K562 (cell line): Measurements from ENCODE around the gene RNASE3. TPM values are rescaled to one million over a fixed set of nuclear protein-coding genes. Genes with fewer than 3 reads are reported as not detected.

Experiments
- ATAC-seq: fragments of 200-7000 bp; cut with Tn5 transposase; 3 replicates; pipeline ENCODE4 v1.9.1; 2020; ENCODE audit warnings: moderate library complexity
- BruUV-seq: library from RNA; stranded (reverse); fragments of 400-500 nt; replicated peaks from 2 replicates; lab custom pipeline; 2021; lab: Mats Ljungman, UMichigan
- CTCF ChIA-PET: fragments of 300-600 bp; formaldehyde crosslinking; extraction: SDS; loops from one replicate; lab custom pipeline; 2021; ENCODE audit warnings: low intra/inter-chr PET ratio; lab: Yijun Ruan, JAX
- POLR2A ChIA-PET: fragments of 300-600, 350-650 bp; sonication (Branson Sonifier 250); formaldehyde crosslinking; extraction: SDS; loops from one replicate; lab custom pipeline; 2021; ENCODE audit warnings: antibody characterized with exemption, inconsistent platforms; lab: Yijun Ruan, JAX
- DNase-seq, 4 experiments: peaks; one replicate each; pipeline versions ENCODE4 v3.0.0 to v3.0.0-alpha.2; 2011 to 2018; ENCODE audit warnings: low spot score in 3 of 4, mixed read lengths in 3 of 4; ENCODE audit errors: extremely low read depth in 1 of 4
- FAIRE-seq: peaks from 2 replicates; lab custom pipeline; 2011; peaks lifted over from hg19 to GRCh38; lab: Jason Lieb, UNC
- H2AFZ ChIP-seq: 2 replicates; pipeline ENCODE4 v1.6.0; 2011; ENCODE audit warnings: low read depth, low read length, control low read depth, inconsistent platforms
- H3K27ac ChIP-seq: fragments of 200-600 bp; 3 replicates; pipeline ENCODE4 v1.8.0; 2011; ENCODE audit warnings: low read depth, mild to moderate bottlenecking, control low read depth, inconsistent platforms, low read length, moderate library complexity, mixed read lengths; ENCODE audit errors: extremely low read depth
- H3K27me3 ChIP-seq, 2 experiments: fragments of 300-600 bp in 1 of 2; 2 replicates in 1 of 2; 3 replicates in 1 of 2; pipeline versions ENCODE4 v1.6.0 to v1.8.0; 2011; ENCODE audit warnings: inconsistent platforms in 2 of 2, low read length in 2 of 2, mild to moderate bottlenecking in 1 of 2, mixed read lengths in 1 of 2, moderate library complexity in 1 of 2; ENCODE audit not compliant: control insufficient read depth in 2 of 2, insufficient read depth in 2 of 2
- H3K36me3 ChIP-seq: fragments of 300-600 bp; 3 replicates; pipeline ENCODE4 v1.8.0; 2011; ENCODE audit warnings: mild to moderate bottlenecking, low read length, inconsistent platforms; ENCODE audit not compliant: control insufficient read depth, insufficient read depth
- H3K4me1 ChIP-seq, 2 experiments: fragments of 200-600 bp in 1 of 2; replicated peaks in 1 of 2; 2 replicates in 1 of 2; 3 replicates in 1 of 2; pipeline versions ENCODE4 v1.5.1 to v1.8.0; 2011; ENCODE audit warnings: inconsistent platforms in 2 of 2, low read length in 2 of 2, mild to moderate bottlenecking in 1 of 2, mixed read lengths in 1 of 2, moderate library complexity in 1 of 2; ENCODE audit not compliant: control insufficient read depth in 2 of 2, insufficient read depth in 2 of 2
- H3K4me2 ChIP-seq: 2 replicates; pipeline ENCODE4 v1.6.1; 2011; ENCODE audit warnings: low read length, control low read depth, inconsistent platforms, mixed read lengths; ENCODE audit not compliant: insufficient read depth
- H3K4me3 ChIP-seq: fragments of 200-600 bp; sonication (generic), shearing (Covaris generic); 2 replicates; pipeline ENCODE4 v1.5.1; 2016; ENCODE audit warnings: control low read depth, inconsistent platforms
- H3K79me2 ChIP-seq: fragments of 200-600 bp; 3 replicates; pipeline ENCODE4 v1.8.0; 2011; ENCODE audit warnings: low read length, inconsistent platforms; ENCODE audit not compliant: control insufficient read depth, insufficient read depth
- H3K9ac ChIP-seq, 2 experiments: 2 replicates each; pipeline versions ENCODE4 v1.6.0 to v1.6.1; 2011; ENCODE audit warnings: low read depth in 2 of 2, low read length in 2 of 2, control low read depth in 1 of 2, inconsistent platforms in 1 of 2, mild to moderate bottlenecking in 1 of 2, mixed read lengths in 1 of 2; ENCODE audit not compliant: insufficient read depth in 1 of 2
- H3K9me1 ChIP-seq: one replicate; pipeline ENCODE4 v1.6.0; 2011; ENCODE audit warnings: inconsistent platforms, mild to moderate bottlenecking, low read length, moderate library complexity; ENCODE audit not compliant: control insufficient read depth, insufficient read depth
- H3K9me3 ChIP-seq: replicated peaks from 2 replicates; pipeline ENCODE4 v1.5.1; 2011; ENCODE audit warnings: low read depth, low read length, inconsistent platforms; ENCODE audit not compliant: control insufficient read depth, insufficient read depth
- H4K20me1 ChIP-seq: replicated peaks from 2 replicates; pipeline ENCODE4 v1.6.1; 2011; ENCODE audit warnings: low read length, inconsistent platforms, mixed read lengths; ENCODE audit not compliant: control insufficient read depth, insufficient read depth
- ASH1L ChIP-seq: fragments of 450-650 bp; IDR thresholded peaks from 2 replicates; pipeline ENCODE4 v1.6.1; 2018; ENCODE audit warnings: borderline replicate concordance, mild to moderate bottlenecking, low read depth; ENCODE audit not compliant: partially characterized antibody
- CEBPB ChIP-seq: fragments of 450-650 bp; IDR thresholded peaks from 2 replicates; pipeline ENCODE4 v1.6.1; 2016; ENCODE audit warnings: missing genetic modification characterization, missing compliant biosample characterization
- DMBX1 ChIP-seq: fragments of 250-450 bp; sonication (Bioruptor Pico); IDR thresholded peaks from 2 replicates; pipeline ENCODE4 v1.8.0; 2022; ENCODE audit warnings: inconsistent platforms, mild to moderate bottlenecking, moderate library complexity, borderline replicate concordance
- ELF4 ChIP-seq: fragments of 450-650 bp; formaldehyde crosslinking; IDR thresholded peaks from 2 replicates; pipeline ENCODE4 v1.4.0; 2022; ENCODE audit warnings: missing genetic modification characterization
- GATAD2A ChIP-seq: fragments of 450-650 bp; IDR thresholded peaks from 2 replicates; pipeline ENCODE4 v1.6.1; 2017
- MAFF ChIP-seq: IDR thresholded peaks from 2 replicates; pipeline ENCODE4 v1.6.1; 2012; ENCODE audit warnings: low read length, improper control_type of control experiment
- MAFG ChIP-seq: fragments of 450-650 bp; conservative IDR thresholded peaks from 2 replicates; pipeline ENCODE4 v1.6.1; 2016; ENCODE audit warnings: missing genetic modification characterization, missing compliant biosample characterization
- MAFK ChIP-seq: IDR thresholded peaks from 2 replicates; pipeline ENCODE4 v1.6.1; 2011; ENCODE audit warnings: low read length, improper control_type of control experiment
- NRF1 ChIP-seq, 2 experiments: fragments of 450-650 bp; IDR thresholded peaks in 1 of 2; conservative IDR thresholded peaks in 1 of 2; 2 replicates each; pipeline ENCODE4 v1.6.1; 2014; ENCODE audit warnings: mild to moderate bottlenecking in 2 of 2
- PCBP2 ChIP-seq: fragments of 200-400 bp; formaldehyde crosslinking; IDR thresholded peaks from 2 replicates; pipeline ENCODE4 v1.6.1; 2018; ENCODE audit warnings: low read length, low read depth, mild to moderate bottlenecking, moderate library complexity; ENCODE audit not compliant: poor library complexity, severe bottlenecking
- RCOR1 ChIP-seq, 2 experiments: IDR thresholded peaks; 2 replicates each; pipeline ENCODE4 v1.6.1; 2012; ENCODE audit warnings: low read depth in 2 of 2, low read length in 2 of 2, borderline replicate concordance in 1 of 2, improper control_type of control experiment in 1 of 2
- RNF2 ChIP-seq: sonication (generic); IDR thresholded peaks from 2 replicates; pipeline ENCODE4 v1.6.1; 2016
- RUNX1 ChIP-seq: sonication (generic); IDR thresholded peaks from 2 replicates; pipeline ENCODE4 v1.6.1; 2016; ENCODE audit warnings: antibody characterized with exemption, low read depth
- SIRT6 ChIP-seq: IDR thresholded peaks from one replicate; pipeline ENCODE4 v1.6.1; 2012; ENCODE audit warnings: low read depth, mild to moderate bottlenecking, control low read depth, inconsistent platforms, low read length, moderate library complexity
- ZBTB7A ChIP-seq: IDR thresholded peaks from 2 replicates; pipeline ENCODE4 v1.6.1; 2011; ENCODE audit warnings: low read depth, mild to moderate bottlenecking, low read length, moderate library complexity, borderline replicate concordance; ENCODE audit not compliant: control insufficient read depth
- ZNF121 ChIP-seq: sonication (generic); formaldehyde crosslinking; conservative IDR thresholded peaks from 2 replicates; pipeline ENCODE4 v1.8.0; 2022; ENCODE audit warnings: missing genetic modification reagents
- ZNF431 ChIP-seq: sonication (generic); formaldehyde crosslinking; IDR thresholded peaks from 2 replicates; pipeline ENCODE4 v1.8.0; 2022; ENCODE audit warnings: mild to moderate bottlenecking, missing genetic modification reagents
- ZNF766 ChIP-seq: fragments of 200-800 bp; sonication (Bioruptor generic); conservative IDR thresholded peaks from 2 replicates; pipeline ENCODE4 v1.6.1; 2016; ENCODE audit warnings: missing genetic modification characterization, missing compliant biosample characterization
- in situ Hi-C: fragments of 300-500 bp; cut with MboI; formaldehyde crosslinking; loops from 4 replicates; pipeline ENCODE4 v1.15.0; 2018; ENCODE audit warnings: inconsistent platforms, mixed read lengths
- intact Hi-C: fragments of 100-400 bp; cut with micrococcal nuclease; formaldehyde crosslinking; loops from 2 replicates; pipeline ENCODE4 v1.14.2; 2022
- polyA plus RNA-seq, 8 experiments: library from polyadenylated mRNA; depleted of rRNA in 4 of 8; stranded (reverse) in 5 of 8; unstranded in 3 of 8; fragments of >200 nt; fragmentation: Nextera tagmentation in 2 of 8; fragmentation: Illumina TruSeq in 1 of 8; extraction: Ambion mirVana in 2 of 8; extraction: Trizol in 1 of 8; gene quantifications; 2 replicates each; pipeline versions ENCODE4 v1.2.1 to v1.2.3, GENCODE V29; 2011 to 2014; ENCODE audit warnings: inconsistent platforms in 1 of 8, missing spikeins in 1 of 8
- total RNA-seq, 7 experiments: library from RNA; depleted of rRNA in 6 of 7; stranded (reverse); fragments of >200 nt in 6 of 7; fragmentation: Illumina TruSeq in 2 of 7; extraction: Trizol in 2 of 7; gene quantifications; 2 replicates each; pipeline versions ENCODE4 v1.2.1 to v1.2.3, GENCODE V29; 2011 to 2021; ENCODE audit warnings: low replicate concordance in 1 of 7
- TF ChIP-seq, protein P1 (sequence below): sonication (generic); formaldehyde crosslinking; IDR thresholded peaks from 2 replicates; pipeline ENCODE4 v1.8.0; 2022; ENCODE audit warnings: missing genetic modification reagents, mild to moderate bottlenecking, borderline replicate concordance
- TF ChIP-seq, protein P2 (sequence below): fragments of 450-650 bp; IDR thresholded peaks from 2 replicates; pipeline ENCODE4 v1.6.1; 2017; ENCODE audit warnings: antibody characterized with exemption

The RNASE3 gene
- total and polyA plus RNA-seq, 9 of the 15 experiments (the other 6 are each of a cell fraction or from before 2014, with no cell fraction given) = not detected

DNA sequence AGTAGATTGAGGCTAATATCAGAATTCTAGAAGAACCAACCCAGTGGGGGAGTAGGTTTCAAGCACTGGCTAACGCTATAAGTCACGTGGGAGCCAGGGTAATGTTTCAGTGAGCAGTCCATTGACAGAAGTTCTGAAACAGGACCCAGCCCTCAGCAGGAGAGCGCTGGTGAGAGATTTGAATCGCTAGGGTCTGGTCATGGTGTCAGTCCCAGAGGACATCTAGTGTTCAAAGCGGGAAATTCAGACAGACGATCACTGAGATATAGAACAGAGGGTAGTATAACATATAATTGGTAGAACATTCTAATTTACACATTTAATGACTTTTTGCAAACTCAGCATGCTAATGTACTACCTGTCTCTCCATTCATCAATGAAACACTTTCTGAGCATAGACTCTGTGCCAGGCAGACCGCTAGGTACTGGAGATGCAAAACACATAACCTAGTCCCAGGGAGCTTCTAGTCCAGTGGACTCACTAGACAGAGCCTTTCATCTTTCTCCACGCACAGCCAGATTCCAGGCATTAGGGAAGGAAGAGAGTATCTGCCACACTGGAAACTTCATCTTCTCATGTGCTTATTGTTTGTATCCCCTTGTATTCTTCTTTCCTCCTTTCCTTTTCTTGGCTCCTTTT, 35.4 kb upstream of the RNASE3 start (continued):
- TF ChIP-seq ZBTB7A (no peak), GATAD2A (0 out of 2 replicates have a peak, but pooled peaks have one; percentile 43), RUNX1 (no peak), MAFF (peak; percentile 50; the same call in 1 of the 2 replicates), SIRT6 (no peak), MAFG (peak; percentile 45), ASH1L (no peak), MAFK (peak; percentile 49; the same call in 1 of the 2 replicates)

DNA sequence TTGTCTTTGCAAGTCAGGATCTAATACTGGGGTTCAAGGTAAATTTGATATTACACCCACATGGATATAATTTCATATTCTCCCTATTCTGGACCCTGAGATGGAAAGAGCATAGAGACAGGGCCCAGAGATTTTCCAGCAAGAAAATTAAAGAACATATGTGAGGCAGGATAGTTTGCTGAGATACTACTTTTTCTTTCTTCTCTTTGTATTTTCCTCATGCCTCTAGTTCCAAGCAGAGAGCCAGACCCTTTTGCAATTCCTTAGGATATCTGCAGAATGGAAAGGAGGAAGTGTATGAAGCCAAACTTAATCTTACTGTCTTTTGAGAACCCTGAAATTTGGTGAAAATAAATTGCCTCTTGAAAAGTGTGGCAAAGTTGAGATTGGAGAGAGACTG, 34.0 kb upstream of the RNASE3 start:
- Histone ChIP-seq H3K27me3 (no peaks in the 10 kb centered on the region), H3K9me3 (no peaks in the 10 kb centered on the region), H3K4me1 (peaks cover 0 to 4% of the 10 kb centered on the region in 2 experiments; a peak in 2 of 5 replicates), H3K79me2 (no peaks in the 10 kb centered on the region), H3K27ac (no peak overlapping the region), H3K4me3 (no peak overlapping the region), H2AFZ (peak overlapping the region; percentile 42), H3K4me2 (no peak overlapping the region), H3K36me3 (no peaks in the 10 kb centered on the region), H3K9me1 (no peaks in the 10 kb centered on the region), H4K20me1 (no peaks in the 10 kb centered on the region), H3K9ac (peak overlapping the region in 1 of 2 experiments; percentile 55; a peak in 1 of 4 replicates)
- CTCF ChIA-PET = interaction anchor here (0.6 to 2.3 kb wide), 6 partner anchors 12 to 235 kb away, joined by 3 to 22 read pairs (median 8); no protein-coding TSS in a partner anchor
- intact Hi-C loops = loop anchor here (1.0 to 5.0 kb wide), 2 partner anchors 114 to 185 kb away; partner anchors contain the start of gene RNASE7
- DNase-seq (no peak), ATAC-seq (no peak), FAIRE-seq (peak; percentile 52)
- no TSS peak for BruUV-seq
- in situ Hi-C loops = loop anchor here (10.0 kb wide), 1 partner anchor 102 kb away; no protein-coding TSS in a partner anchor
- POLR2A ChIA-PET = no interaction called here
- TF ChIP-seq ZNF431 (CRISPR knock-in tag) (no peak), DMBX1 (CRISPR knock-in tag) (no peak), NRF1 (conservative IDR thresholded peaks at IDR 0.05 in 1 of 2, IDR thresholded peaks at IDR 0.05 in 1 of 2) (no peak), RCOR1 (IDR thresholded peaks at IDR 0.05; ENCODE audit: borderline replicate concordance in 1 of 2, low read depth in 2 of 2, low read length in 2 of 2) (no peak), PCBP2 (no peak), ZBTB7A (no peak), ZNF766 (CRISPR knock-in tag) (no peak), RNF2 (no peak), ELF4 (CRISPR knock-in tag) (no peak), CEBPB (tag) (no peak), ZNF121 (CRISPR knock-in tag) (no peak)
- TF ChIP-seq, protein P1, sequence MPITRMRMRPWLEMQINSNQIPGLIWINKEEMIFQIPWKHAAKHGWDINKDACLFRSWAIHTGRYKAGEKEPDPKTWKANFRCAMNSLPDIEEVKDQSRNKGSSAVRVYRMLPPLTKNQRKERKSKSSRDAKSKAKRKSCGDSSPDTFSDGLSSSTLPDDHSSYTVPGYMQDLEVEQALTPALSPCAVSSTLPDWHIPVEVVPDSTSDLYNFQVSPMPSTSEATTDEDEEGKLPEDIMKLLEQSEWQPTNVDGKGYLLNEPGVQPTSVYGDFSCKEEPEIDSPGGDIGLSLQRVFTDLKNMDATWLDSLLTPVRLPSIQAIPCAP (CRISPR knock-in tag) = no peak
- TF ChIP-seq, protein P2, sequence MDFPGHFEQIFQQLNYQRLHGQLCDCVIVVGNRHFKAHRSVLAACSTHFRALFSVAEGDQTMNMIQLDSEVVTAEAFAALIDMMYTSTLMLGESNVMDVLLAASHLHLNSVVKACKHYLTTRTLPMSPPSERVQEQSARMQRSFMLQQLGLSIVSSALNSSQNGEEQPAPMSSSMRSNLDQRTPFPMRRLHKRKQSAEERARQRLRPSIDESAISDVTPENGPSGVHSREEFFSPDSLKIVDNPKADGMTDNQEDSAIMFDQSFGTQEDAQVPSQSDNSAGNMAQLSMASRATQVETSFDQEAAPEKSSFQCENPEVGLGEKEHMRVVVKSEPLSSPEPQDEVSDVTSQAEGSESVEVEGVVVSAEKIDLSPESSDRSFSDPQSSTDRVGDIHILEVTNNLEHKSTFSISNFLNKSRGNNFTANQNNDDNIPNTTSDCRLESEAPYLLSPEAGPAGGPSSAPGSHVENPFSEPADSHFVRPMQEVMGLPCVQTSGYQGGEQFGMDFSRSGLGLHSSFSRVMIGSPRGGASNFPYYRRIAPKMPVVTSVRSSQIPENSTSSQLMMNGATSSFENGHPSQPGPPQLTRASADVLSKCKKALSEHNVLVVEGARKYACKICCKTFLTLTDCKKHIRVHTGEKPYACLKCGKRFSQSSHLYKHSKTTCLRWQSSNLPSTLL = no peak
